Spleen (tissue), 11 donors: ENCODE results near the gene INHBE. TPM values are rescaled to one million over a fixed set of nuclear protein-coding genes. Genes with fewer than 3 reads are reported as not detected.

Source experiments
- DNase-seq: peaks from one replicate; pipeline ENCODE4 v3.0.0-alpha.2; 2020
- H3K27ac ChIP-seq, 8 donors: fragments of 200-600 bp; sonication (generic) in 7 of 8; 1 replicate in 4 of 8; 2 replicates in 4 of 8; pipeline versions ENCODE4 v1.5.0 to v1.8.0; 2016 to 2021; ENCODE audit warnings: inconsistent platforms in 4 of 8, mild to moderate bottlenecking in 4 of 8, moderate library complexity in 1 of 8
- H3K27me3 ChIP-seq, 7 donors: fragments of 200-600 bp; sonication (generic) in 6 of 7; replicated peaks in 1 of 7; 1 replicate in 4 of 7; 2 replicates in 3 of 7; pipeline versions ENCODE4 v1.5.0 to v1.8.0; 2016 to 2021; ENCODE audit warnings: inconsistent platforms in 3 of 7, mild to moderate bottlenecking in 1 of 7
- H3K36me3 ChIP-seq, 6 donors: fragments of 200-600 bp; sonication (generic) in 5 of 6; 1 replicate in 4 of 6; 2 replicates in 2 of 6; pipeline versions ENCODE4 v1.5.0 to v1.8.0; 2016 to 2021; ENCODE audit warnings: inconsistent platforms in 2 of 6
- H3K4me1 ChIP-seq, 6 donors: fragments of 200-600 bp; sonication (generic) in 5 of 6; 1 replicate in 3 of 6; 2 replicates in 3 of 6; pipeline versions ENCODE4 v1.5.0 to v1.8.0; 2016 to 2021; ENCODE audit warnings: inconsistent platforms in 3 of 6
- H3K4me3 ChIP-seq, 8 donors: fragments of 200-600 bp; sonication (generic) in 7 of 8; 1 replicate in 4 of 8; 2 replicates in 4 of 8; pipeline versions ENCODE4 v1.5.0 to v1.8.0; 2016 to 2021; ENCODE audit warnings: inconsistent platforms in 4 of 8, mild to moderate bottlenecking in 4 of 8, moderate library complexity in 2 of 8
- H3K9me3 ChIP-seq, 8 donors: fragments of 200-600 bp; sonication (generic) in 7 of 8; 1 replicate in 4 of 8; 2 replicates in 4 of 8; pipeline versions ENCODE4 v1.5.0 to v1.8.0; 2016 to 2021; ENCODE audit warnings: inconsistent platforms in 4 of 8
- CTCF ChIP-seq, 11 experiments: fragments of 200-600 bp in 7 of 11; fragments of 450-650 bp in 4 of 11; sonication (generic) in 4 of 11; IDR thresholded peaks in 8 of 11; conservative IDR thresholded peaks in 3 of 11; 1 replicate in 7 of 11; 2 replicates in 4 of 11; pipeline versions ENCODE4 v1.4.0 to v1.8.0; 2016 to 2021; ENCODE audit warnings: antibody characterized with exemption in 11 of 11, inconsistent platforms in 4 of 11, mild to moderate bottlenecking in 1 of 11
- POLR2A ChIP-seq, 3 donors: fragments of 450-650 bp; IDR thresholded peaks; one replicate each; pipeline ENCODE4 v1.5.1; 2017; ENCODE audit warnings: antibody characterized with exemption in 3 of 3, mild to moderate bottlenecking in 1 of 3
- POLR2AphosphoS5 ChIP-seq, 3 donors: sonication (generic); formaldehyde crosslinking; IDR thresholded peaks; one replicate each; pipeline ENCODE4 v1.5.1; 2017; ENCODE audit warnings: antibody characterized with exemption in 3 of 3
- WGBS, 5 donors: extraction: QIAGEN DNeasy Blood & Tissue Kit in 3 of 5; methylation state at CpG; one replicate each; pipeline versions ENCODE4 v1.1.5 to v1.1.7; 2013 to 2018; 5-methylcytosine and 5-hydroxymethylcytosine counted together
- intact Hi-C: fragments of 100-400 bp; cut with DNase I; formaldehyde crosslinking; loops from one replicate; pipeline ENCODE4 v1.15.0; 2023; ENCODE audit warnings: low total_unique reads
- polyA plus RNA-seq, 3 donors: library from polyadenylated mRNA; stranded (reverse); fragments of 200-250 nt; gene quantifications; one replicate each; pipeline ENCODE4 v1.2.1, GENCODE V29; 2013
- total RNA-seq, 7 donors: library from RNA; depleted of rRNA in 3 of 7; stranded (reverse); fragments of >200 nt in 3 of 7; fragmentation: NEBNext Ultra II Directional in 4 of 7; extraction: Animal tissue kit (Norgen Biotek cat#: 25700) in 4 of 7; gene quantifications; one replicate each; pipeline versions ENCODE4 v1.1.0 to v1.2.1, GENCODE V29; 2016 to 2021
- donor health status: healthy with polysubstance abuse.
- donor health status: DM: no; HTN: no; CAD: no; lungs with moderate emphysema.
- donor health status: DM: no; HTN: no; CAD: no.
- donor health status: Bipolar disorder and iron deficiency.
- donor health status: healthy.
- donor health status: DM: no; HTN: no; CAD: no.
- donor health status: DM: yes; HTN: yes; CAD: no.

The INHBE gene
- total and polyA plus RNA-seq, 10 donors: 0.02 TPM; not detected in 9

DNA sequence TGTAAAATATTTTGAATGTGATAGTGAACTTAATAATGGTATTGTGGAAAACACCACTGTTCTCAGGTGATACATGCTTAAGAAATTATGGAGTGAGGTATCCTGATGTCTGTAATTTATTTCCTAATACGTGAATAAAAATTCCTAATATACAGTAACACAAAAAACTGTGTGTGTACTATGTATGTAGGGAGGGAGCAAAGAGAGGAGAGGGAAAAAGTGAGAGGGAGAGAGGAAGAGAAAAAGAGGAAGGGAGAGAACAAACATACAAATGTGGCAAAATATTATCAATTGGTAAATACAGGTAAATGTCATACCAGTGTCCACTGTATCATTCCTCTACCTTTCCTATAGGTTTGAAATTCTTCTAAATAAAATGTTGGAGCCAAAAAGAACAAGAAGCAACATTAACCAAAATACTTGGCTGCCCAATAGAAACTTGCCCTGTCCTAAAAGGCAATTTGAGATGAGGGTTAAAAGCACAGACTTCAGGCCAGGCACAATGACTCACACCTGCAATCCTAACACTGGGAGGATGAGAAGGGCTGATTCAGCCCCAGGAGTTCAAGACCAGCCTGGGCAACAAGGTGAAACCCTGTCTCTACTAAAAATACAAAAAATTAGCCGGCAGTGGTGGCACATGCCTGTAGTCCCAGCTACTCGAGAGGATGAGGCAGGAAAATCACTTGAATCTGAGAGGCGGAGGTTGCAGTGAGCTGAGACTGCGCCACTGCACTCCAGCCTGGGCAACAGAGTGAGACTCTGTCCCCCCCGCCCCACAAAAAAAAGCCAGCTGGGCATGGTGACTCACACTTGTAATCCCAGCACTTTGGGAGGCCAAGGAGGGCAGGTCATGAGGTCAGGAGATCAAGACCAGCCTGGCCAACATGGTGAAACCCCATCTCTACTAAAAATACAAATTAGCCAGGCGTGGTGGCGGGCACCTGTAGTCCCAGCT, 38.8 kb upstream of the INHBE start:
- H3K36me3 ChIP-seq: peaks cover 0 to 36% (median under 1%) of the 10 kb centered on the region in 6 donors
- H3K4me3 ChIP-seq: no peak overlapping the region
- no peaks in the 10 kb centered on the region for H3K27me3 ChIP-seq
- TF ChIP-seq POLR2AphosphoS5 (IDR thresholded peaks at IDR 0.05) (no peak), POLR2A (IDR thresholded peaks at IDR 0.05) (no peak), CTCF (IDR thresholded peaks at IDR 0.05 in 8 of 11, conservative IDR thresholded peaks at IDR 0.05 in 3 of 11) (no peak)
- no peak for DNase-seq
- intact Hi-C loops: no loop called here
- H3K27ac ChIP-seq: no peak overlapping the region
- 88 to 98% (median 90%) methylated on average over 8 of the region's 8 CpGs for WGBS, 5 donors
- no peaks in the 10 kb centered on the region for H3K9me3 ChIP-seq
- H3K4me1 ChIP-seq: peaks cover 0 to 51% (median 14%) of the 10 kb centered on the region in 6 donors

GRCh38 chr12:57418255-57418654, 36.9 kb upstream of the INHBE start:
- Histone ChIP-seq H3K27me3 (no peaks in the 10 kb centered on the region), H3K27ac (no peak overlapping the region), H3K36me3 (peaks cover 0 to 42% (median 10%) of the 10 kb centered on the region in 6 donors), H3K4me3 (no peak overlapping the region), H3K4me1 (peaks cover 0 to 47% (median 14%) of the 10 kb centered on the region in 6 donors), H3K9me3 (no peaks in the 10 kb centered on the region)
- TF ChIP-seq POLR2A (IDR thresholded peaks at IDR 0.05): no peak
- TF ChIP-seq POLR2AphosphoS5 (IDR thresholded peaks at IDR 0.05): no peak
- no peak for TF ChIP-seq CTCF (IDR thresholded peaks at IDR 0.05 in 8 of 11, conservative IDR thresholded peaks at IDR 0.05 in 3 of 11)
- DNase-seq: no peak
- intact Hi-C loops: no loop called here
- 81 to 91% (median 85%) methylated on average over 9 of the region's 9 CpGs for WGBS, 5 donors

DNA sequence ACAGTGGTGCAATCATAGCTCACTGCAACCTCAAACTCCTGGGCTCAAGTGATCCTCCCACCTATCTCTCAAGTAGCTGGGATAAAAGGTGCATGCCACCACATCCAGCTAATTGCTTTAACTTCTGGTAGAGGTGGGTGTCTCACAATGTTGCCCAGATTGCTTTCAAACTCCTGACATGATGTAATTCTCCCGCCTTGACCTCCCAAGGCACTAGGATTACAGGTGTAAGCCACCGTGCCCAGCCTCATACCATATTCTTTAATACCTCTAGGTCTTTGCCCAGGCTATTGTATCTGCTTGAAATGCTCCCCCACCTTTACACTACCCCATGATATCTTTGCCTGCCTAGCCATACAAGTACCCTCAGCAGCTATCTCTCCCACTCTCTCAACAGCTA, 35.6 kb upstream of the INHBE start:
- no peak for DNase-seq
- intact Hi-C loops: no loop called here
- H3K36me3 ChIP-seq: peaks cover 0 to 53% (median 12%) of the 10 kb centered on the region in 6 donors

More for the DNA sequence above, 35.6 kb upstream of the INHBE start:
- H3K4me1 ChIP-seq: peaks cover 0 to 43% (median 14%) of the 10 kb centered on the region in 6 donors
- H3K4me3 ChIP-seq: no peak overlapping the region
- H3K27ac ChIP-seq: no peak overlapping the region
- TF ChIP-seq POLR2AphosphoS5 (IDR thresholded peaks at IDR 0.05) (no peak), POLR2A (IDR thresholded peaks at IDR 0.05) (no peak), CTCF (IDR thresholded peaks at IDR 0.05 in 8 of 11, conservative IDR thresholded peaks at IDR 0.05 in 3 of 11) (no peak)
- no peaks in the 10 kb centered on the region for H3K9me3 ChIP-seq
- 90 to 98% (median 97%) methylated on average over 2 of the region's 2 CpGs for WGBS, 5 donors
- no peaks in the 10 kb centered on the region for H3K27me3 ChIP-seq
